SK-N-MC (cell line): Measurements from ENCODE around the gene NCBP3.

Experiments used
- EZH2 ChIP-seq: fragments of 200-600 bp; sonication (generic); IDR thresholded peaks from one replicate; pipeline ENCODE4 v1.6.1; 2017; ENCODE audit warnings: antibody characterized with exemption
- FOXP2 ChIP-seq: optimal IDR thresholded peaks from 2 replicates; pipeline ENCODE3; 2011; ENCODE audit warnings: mild to moderate bottlenecking, moderate library complexity; ENCODE audit not compliant: insufficient read depth; ENCODE audit errors: extremely low read length, control extremely low read depth

DNA sequence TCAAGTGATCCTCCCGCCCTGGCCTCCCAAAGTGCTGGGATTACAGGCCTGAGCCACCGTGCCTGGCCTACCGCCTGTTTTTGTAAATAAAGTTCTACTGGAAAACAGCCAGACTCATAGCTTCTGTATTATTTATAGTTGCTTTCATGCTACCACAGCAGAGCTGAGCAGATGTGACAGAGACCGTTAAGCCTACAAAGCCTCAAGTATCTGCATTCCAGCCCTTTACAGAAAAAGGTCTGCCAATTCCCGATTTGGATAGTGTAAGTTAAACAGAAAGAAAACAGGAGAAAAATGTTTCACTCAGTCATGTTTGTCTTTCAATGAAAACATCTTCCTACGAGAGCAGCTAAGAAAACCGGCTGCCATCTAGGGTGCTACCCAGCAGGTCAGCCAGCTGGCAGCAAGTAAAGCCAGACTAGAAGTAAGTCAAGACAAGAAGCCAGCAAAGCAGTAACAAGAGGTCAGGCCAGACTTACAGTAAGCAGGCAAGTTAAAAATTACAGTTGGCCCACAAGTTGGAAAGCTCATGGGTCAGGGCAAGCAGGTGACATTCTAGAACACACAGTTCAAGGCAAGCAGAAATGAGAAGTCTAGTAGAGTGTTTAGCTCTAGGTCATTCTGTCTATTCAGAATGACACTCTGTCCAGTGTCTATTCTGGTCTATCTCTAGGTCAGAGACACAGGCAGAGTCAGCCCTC lies 17.7 kb downstream of the NCBP3 start:
- no peak for TF ChIP-seq EZH2
- TF ChIP-seq FOXP2 = no peak
